ENCODE results near the gene PHF2.

PHF2 gene

DNA sequence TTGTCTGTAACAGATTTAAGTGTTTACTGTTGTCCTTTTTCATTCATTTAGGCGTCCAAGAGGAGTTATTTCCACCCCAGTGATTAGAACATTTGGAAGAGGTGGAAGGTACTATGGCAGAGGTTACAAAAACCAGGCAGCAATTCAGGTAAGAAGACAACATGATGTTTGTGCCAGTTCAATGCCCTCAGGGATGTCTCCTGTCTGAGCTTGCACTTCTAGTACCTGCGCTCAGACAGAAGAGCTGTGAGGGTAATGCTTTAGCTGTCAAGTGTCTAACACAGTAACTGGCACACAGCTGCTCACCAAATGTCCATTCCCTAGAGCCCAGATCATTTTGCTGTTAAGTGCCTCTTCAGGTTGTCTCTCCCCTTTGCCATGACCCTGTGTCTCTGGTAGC lies 14.2 kb upstream of the PHF2 start:
- no peak for TF ChIP-seq HDGF (IDR thresholded peaks at IDR 0.05; ENCODE audit: borderline replicate concordance)
- no peak for TF ChIP-seq ELF4 (IDR thresholded peaks at IDR 0.05)
- TF ChIP-seq PKNOX1 (IDR thresholded peaks at IDR 0.05) = no peak
- no peak for TF ChIP-seq CTBP1 (IDR thresholded peaks at IDR 0.05; ENCODE audit: borderline replicate concordance)
- POLR2A ChIA-PET = no interaction called here
- no peak for DNase-seq (ENCODE audit: extremely low spot score)
- CTCF ChIA-PET = no interaction called here

DNA sequence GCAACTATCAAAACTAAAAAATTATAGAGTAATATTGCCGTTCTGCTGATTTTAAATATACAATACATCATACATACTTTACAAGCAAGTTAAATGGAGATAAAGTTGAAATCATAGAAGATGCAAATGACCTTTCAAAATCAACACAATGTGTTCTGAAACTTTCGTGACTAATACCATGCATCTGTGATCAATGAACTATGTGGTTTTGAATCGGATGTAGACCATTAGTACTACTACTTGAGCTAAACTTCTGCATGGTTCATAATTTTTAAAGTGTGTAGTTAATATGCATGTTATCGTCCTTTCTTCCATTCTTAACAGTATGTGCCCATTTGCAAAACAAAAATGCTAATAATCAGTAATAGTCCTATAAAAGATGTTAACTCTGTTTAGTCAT lies 11.3 kb upstream of the PHF2 start:
- no peak for DNase-seq (ENCODE audit: extremely low spot score)
- POLR2A ChIA-PET = interaction anchor here (2.4 kb wide), 1 partner anchor 114 kb away, joined by 6 read pairs; no protein-coding TSS in a partner anchor
- CTCF ChIA-PET = interaction anchor here (0.6 kb wide), 1 partner anchor 431 kb away, joined by 5 read pairs; the partner anchor contains the start of gene NINJ1
- no peak for TF ChIP-seq ZNF384 (IDR thresholded peaks at IDR 0.05)
- TF ChIP-seq CTBP1 (IDR thresholded peaks at IDR 0.05; ENCODE audit: borderline replicate concordance) = no peak

DNA sequence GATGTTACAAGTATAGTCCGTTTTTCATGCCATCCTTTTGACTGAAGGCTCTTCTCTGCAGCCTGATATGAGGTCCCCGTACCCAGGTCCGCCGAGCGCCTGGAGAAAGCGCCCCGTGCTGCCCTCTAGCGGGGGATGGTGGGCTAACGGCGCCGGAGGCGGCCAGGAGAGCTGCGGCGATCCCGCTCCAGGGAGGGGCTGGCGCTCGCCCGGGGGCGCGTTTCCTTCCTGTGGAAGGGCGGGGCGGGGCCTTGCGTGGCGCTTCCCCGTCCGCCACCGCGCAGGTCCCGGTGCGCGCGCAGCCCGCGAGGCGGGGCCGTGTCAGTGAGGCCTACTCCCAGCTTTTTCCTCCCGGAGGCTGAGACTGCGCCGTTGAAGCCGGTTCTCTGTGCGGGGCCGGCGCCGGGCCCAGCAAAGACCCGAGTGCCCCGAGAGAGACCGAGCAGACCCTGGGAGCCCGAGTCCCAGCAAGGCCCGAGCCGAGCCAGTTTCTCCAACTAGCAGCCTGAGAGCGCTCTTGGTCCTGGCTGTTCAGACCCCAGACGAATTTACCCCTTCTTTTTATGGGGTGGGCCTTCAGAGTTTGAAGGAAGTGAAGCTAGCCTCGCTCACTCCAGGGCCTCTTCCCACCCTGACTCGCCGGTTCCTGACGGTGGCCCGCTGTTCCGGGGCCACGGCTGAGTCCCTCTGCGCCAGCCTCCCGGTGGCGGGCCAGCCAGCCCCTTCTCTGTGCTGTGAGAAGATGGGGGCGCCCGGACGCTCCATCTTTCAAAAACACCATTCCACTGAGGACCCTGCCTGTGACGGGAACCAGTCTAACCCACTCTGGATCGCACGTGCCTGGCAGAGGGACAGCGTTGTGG lies 9.7 kb upstream of the PHF2 start:
- POLR2A ChIA-PET = interaction anchor here (0.5 to 1.9 kb wide), 13 partner anchors 9 to 448 kb away, joined by 3 to 16 read pairs (median 3); partner anchors contain the start of genes FAM120A, FAM120AOS and PHF2
- TF ChIP-seq L3MBTL2 (conservative IDR thresholded peaks at IDR 0.05) (0 out of 2 replicates have a peak, but pooled peaks have one; percentile 21), LEF1 (IDR thresholded peaks at IDR 0.05; ENCODE audit: borderline replicate concordance) (no peak)
- DNase-seq (ENCODE audit: extremely low spot score) = peak; percentile 98
- CTCF ChIA-PET = interaction anchor here (0.6 to 1.4 kb wide), 8 partner anchors 9 to 413 kb away, joined by 3 to 4 read pairs (median 3); no protein-coding TSS in a partner anchor

DNA sequence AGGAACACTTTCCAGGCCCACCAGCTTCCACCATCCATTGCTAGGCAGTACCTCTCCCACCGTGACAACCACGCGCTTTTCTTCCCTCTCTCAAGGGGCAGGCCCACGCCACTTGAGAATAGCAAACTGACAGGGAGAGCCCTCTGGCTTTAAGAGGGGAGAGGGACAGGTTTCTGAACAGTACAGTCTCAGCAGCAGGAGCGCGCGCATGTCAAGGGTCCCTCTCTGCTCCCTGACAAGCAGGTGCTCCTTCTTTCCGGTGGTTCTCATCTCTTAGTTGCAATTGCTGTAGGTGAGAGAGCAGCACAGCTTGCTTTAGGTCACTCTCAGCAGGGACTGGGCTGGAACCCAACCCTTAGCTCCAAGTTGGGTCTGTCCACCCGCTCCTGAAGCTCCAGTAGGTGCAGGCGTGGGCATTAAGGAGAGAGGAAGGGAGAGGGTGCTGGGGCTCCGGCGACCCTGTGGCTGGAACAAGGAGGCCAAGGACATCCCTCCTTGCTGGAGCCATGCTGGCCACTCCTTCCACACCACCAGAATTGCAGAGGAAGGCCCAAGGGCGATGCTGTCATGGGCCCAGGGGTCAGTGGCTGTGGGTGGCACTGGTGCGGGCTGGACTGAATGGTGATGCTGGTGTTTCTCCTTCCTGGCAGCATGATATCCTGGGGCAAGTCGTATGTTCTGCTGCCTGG lies 9.0 kb upstream of the PHF2 start:
- ChIA-PET CTCF (interaction anchor here (0.6 to 0.9 kb wide), 2 partner anchors 17 to 44 kb away, joined by 3 read pairs; no protein-coding TSS in a partner anchor), POLR2A (interaction anchor here (0.6 to 1.9 kb wide), 8 partner anchors 8 to 449 kb away, joined by 3 to 16 read pairs (median 5); partner anchors contain the start of genes FAM120A, FAM120AOS and PHF2)
- no peak for DNase-seq (ENCODE audit: extremely low spot score)
- TF ChIP-seq TARDBP (IDR thresholded peaks at IDR 0.05) = no peak
- no peak for TF ChIP-seq L3MBTL2 (conservative IDR thresholded peaks at IDR 0.05)
- no peak for TF ChIP-seq LEF1 (IDR thresholded peaks at IDR 0.05; ENCODE audit: borderline replicate concordance)
- no peak for TF ChIP-seq ARNT (IDR thresholded peaks at IDR 0.05)
- no peak for TF ChIP-seq HDGF (IDR thresholded peaks at IDR 0.05; ENCODE audit: borderline replicate concordance)
- TF ChIP-seq FOXA1 (IDR thresholded peaks at IDR 0.05) = no peak
- TF ChIP-seq SUZ12 (IDR thresholded peaks at IDR 0.05) = no peak
- no peak for TF ChIP-seq SP1 (IDR thresholded peaks at IDR 0.05)
- no peak for TF ChIP-seq ELF4 (IDR thresholded peaks at IDR 0.05)
- TF ChIP-seq BHLHE40 (IDR thresholded peaks at IDR 0.05; ENCODE audit: borderline replicate concordance) = no peak
- TF ChIP-seq ZNF384 (IDR thresholded peaks at IDR 0.05) = no peak
- no peak for TF ChIP-seq NFRKB (IDR thresholded peaks at IDR 0.05)
- TF ChIP-seq FOXK2 (IDR thresholded peaks at IDR 0.05) = no peak
- no peak for TF ChIP-seq FOXM1 (IDR thresholded peaks at IDR 0.05; ENCODE audit: borderline replicate concordance)
- TF ChIP-seq CTBP1 (IDR thresholded peaks at IDR 0.05; ENCODE audit: borderline replicate concordance) = no peak
- no peak for TF ChIP-seq PKNOX1 (IDR thresholded peaks at IDR 0.05)

GRCh38 chr9:93568169-93568568 lies 8.2 kb upstream of the PHF2 start:
- ChIA-PET CTCF (no interaction called here), POLR2A (no interaction called here)
- TF ChIP-seq BHLHE40 (IDR thresholded peaks at IDR 0.05; ENCODE audit: borderline replicate concordance) (no peak), TARDBP (IDR thresholded peaks at IDR 0.05) (no peak), PKNOX1 (IDR thresholded peaks at IDR 0.05) (no peak), ELF4 (IDR thresholded peaks at IDR 0.05) (no peak), HDGF (IDR thresholded peaks at IDR 0.05; ENCODE audit: borderline replicate concordance) (no peak), FOXM1 (IDR thresholded peaks at IDR 0.05; ENCODE audit: borderline replicate concordance) (no peak), L3MBTL2 (conservative IDR thresholded peaks at IDR 0.05) (no peak)

DNA sequence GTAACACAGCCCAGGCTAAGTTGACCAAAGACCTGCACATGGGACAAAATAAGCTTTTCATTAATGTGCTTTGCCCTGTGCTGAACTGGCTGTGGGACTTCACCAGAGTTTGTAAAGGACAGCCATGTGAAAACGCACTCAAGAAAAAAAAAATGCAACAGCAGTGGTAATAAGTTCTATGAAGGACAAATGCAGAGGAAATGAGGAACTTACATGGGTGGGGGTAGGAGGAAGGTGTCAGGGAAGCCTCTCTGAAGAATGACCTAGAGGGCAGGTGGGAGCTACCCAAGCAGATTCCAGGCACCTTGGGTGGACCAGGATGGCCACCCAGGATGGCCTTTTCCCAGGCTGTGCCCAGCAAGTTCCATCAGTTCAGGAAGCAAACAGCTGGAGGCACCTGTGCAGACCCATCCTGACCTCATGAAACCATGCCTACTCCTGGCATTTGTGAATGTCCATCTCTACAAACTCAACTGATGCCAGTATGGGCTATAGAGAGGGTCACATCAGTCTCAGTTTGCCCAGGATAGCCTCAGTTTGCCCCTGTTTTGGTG lies 6.7 kb upstream of the PHF2 start:
- TF ChIP-seq ARNT (IDR thresholded peaks at IDR 0.05) = no peak
- TF ChIP-seq FOXK2 (IDR thresholded peaks at IDR 0.05) = no peak
- no peak for TF ChIP-seq SP1 (IDR thresholded peaks at IDR 0.05)
- no peak for TF ChIP-seq TARDBP (IDR thresholded peaks at IDR 0.05)
- no peak for TF ChIP-seq ZNF384 (IDR thresholded peaks at IDR 0.05)
- TF ChIP-seq NFRKB (IDR thresholded peaks at IDR 0.05) = no peak
- no peak for TF ChIP-seq FOXM1 (IDR thresholded peaks at IDR 0.05; ENCODE audit: borderline replicate concordance)
- TF ChIP-seq LEF1 (IDR thresholded peaks at IDR 0.05; ENCODE audit: borderline replicate concordance) = no peak
- no peak for DNase-seq (ENCODE audit: extremely low spot score)
- POLR2A ChIA-PET = no interaction called here

More at GRCh38 chr9:93568169-93568568, 8.2 kb upstream of the PHF2 start:
- no peak for DNase-seq (ENCODE audit: extremely low spot score)

More for the DNA sequence above, 6.7 kb upstream of the PHF2 start:
- CTCF ChIA-PET = no interaction called here

All from HEK293T (cell line).